ENCODE results near the gene CHST1.

The CHST1 gene

DNA sequence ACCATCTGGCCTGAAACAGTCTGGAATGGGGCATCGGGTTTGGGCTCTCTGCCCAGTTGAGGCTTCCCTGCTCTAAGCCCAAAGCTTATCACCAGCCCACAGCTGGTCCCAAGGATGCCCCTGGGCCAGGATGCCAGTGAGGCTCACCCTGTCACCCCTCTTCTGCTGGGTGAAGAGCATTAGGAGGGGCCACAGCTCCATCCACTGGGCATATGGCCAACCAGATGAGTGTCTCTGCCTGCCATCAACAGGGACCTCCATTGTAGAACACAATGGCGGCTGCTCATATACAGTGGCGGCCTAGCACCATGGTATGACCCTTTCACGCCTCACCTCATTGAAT, 5.6 kb downstream of the CHST1 start:
- DNase-seq, result no peak

GRCh38 chr11:45659031-45659817, 6.2 kb downstream of the CHST1 start:
- no peak for DNase-seq

DNA sequence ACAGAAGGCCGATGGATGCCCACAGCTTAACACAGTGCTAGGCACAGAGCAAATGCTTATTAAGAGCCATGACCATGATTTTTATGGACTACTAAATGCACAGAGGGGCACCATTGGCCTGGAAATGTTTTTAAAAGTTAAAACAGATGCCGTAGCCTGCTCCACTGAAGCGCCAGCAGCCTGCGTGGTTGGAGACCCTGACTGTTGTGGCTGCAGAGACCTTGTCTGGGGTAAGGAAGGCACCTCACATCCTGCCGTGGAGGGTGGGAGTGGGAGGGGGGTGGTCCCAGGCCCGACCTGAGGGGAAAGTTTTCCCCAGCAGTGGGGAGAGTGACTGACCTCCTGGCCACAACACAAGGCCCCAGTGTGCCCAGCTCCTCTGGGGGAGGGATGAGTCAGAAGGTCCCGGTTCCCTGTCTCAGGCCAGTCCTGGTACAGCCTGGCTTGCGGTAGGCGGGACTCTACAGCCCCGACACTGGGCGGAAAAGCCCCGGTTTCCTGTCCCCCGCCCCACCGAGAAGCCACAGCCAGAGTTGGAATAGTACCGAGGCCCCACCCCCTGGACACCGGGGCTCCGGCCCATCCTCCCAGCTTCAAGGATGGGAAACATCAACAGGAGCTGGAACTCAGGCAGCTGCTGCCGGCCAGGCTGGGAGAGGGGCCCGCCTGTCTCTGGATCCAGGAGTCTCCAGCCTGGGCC, 7.0 kb downstream of the CHST1 start:
- peak; percentile 70 for DNase-seq

DNA sequence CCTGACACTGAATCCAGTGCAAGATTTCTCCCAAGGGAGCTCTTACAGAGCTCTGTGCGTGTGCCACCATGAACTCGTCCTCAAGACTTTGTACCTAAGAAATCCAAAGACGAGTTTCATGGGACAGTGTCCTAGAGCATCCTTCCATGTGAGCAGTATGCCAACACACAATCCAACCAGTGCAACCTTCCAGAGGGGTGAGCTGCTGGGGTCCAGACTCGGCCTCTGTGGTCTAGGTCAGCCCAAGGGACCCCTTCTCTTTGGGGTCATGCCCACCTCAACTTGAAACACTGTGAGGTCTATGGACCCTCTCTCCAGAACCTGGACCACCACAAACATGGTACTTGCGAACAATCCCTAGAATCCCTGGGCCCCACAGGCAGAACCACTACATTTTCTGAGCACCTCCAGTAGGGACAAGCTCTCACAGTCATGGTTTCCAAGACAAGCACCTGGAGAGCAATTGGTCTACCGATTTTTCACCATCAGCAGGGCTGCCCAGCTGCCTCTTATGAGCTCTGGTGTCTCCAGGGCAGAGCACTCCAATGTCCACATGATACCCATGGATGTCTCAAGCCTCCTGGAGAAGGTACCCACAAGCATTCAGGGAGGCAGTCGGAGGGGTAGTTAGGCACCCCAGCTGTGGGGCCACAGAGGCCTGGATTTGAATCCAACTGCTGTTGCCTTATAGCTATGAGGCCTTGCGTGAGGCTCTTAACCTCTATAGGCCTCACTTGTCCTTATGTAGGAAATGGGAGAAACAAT, 7.7 kb downstream of the CHST1 start:
- DNase-seq, result no peak

GRCh38 chr11:45655831-45656230, 9.6 kb downstream of the CHST1 start:
- DNase-seq, result no peak

GRCh38 chr11:45655347-45655756, 10.1 kb downstream of the CHST1 start:
- DNase-seq, result peak; percentile 59

- DNase-seq, result no peak
Observed at GRCh38 chr11:45655012-45655283, 10.5 kb downstream of the CHST1 start.

DNA sequence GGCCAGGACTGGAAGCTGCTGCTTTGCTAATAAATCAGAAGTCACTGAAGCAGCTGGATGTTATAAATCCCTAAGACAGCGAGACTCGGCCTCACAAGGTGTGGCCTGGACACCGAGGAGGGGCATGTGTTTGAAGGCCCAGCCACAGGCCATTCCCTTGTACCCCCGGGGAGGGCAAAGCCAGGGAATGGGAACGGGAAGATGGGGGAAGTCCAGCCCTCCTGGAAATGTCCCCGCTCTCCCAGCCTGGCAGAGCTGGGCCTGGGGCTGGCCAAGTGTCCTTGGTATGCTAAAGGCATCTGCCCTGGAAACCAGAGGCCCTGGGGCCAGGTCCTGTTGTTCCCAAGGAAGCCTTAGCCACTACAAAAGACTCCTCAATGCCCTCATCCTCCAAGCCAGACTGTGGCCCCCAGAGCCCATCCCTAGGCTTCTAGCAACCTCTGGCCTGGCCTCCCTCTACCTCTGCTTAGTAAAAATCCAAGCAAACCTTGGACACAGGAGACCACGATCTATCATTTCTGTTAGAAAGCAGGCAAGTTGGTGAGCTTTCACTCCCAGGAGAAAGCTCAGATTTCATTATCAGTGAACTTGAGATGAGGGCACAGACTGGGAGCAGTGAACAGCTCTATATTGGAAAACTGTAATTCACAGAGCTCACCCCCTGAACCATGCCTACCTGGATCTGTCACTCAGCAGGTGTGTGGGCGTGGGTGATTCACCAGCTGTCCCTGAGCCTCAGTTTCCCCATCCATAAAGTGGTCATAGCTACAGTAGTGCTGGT, 11.0 kb downstream of the CHST1 start:
- DNase-seq, result no peak

- DNase-seq, result no peak
Observed at GRCh38 chr11:45653277-45653676, 12.1 kb downstream of the CHST1 start.

- DNase-seq, result peak; percentile 61
Observed at GRCh38 chr11:45652781-45653180, 12.6 kb downstream of the CHST1 start.

GRCh38 chr11:45651841-45652749, 13.3 kb downstream of the CHST1 start:
- DNase-seq, result no peak

- DNase-seq, result no peak
Observed at GRCh38 chr11:45651156-45651555, 14.3 kb downstream of the CHST1 start.

GRCh38 chr11:45650166-45651095, 15.0 kb downstream of the CHST1 start:
- DNase-seq, result no peak

DNA sequence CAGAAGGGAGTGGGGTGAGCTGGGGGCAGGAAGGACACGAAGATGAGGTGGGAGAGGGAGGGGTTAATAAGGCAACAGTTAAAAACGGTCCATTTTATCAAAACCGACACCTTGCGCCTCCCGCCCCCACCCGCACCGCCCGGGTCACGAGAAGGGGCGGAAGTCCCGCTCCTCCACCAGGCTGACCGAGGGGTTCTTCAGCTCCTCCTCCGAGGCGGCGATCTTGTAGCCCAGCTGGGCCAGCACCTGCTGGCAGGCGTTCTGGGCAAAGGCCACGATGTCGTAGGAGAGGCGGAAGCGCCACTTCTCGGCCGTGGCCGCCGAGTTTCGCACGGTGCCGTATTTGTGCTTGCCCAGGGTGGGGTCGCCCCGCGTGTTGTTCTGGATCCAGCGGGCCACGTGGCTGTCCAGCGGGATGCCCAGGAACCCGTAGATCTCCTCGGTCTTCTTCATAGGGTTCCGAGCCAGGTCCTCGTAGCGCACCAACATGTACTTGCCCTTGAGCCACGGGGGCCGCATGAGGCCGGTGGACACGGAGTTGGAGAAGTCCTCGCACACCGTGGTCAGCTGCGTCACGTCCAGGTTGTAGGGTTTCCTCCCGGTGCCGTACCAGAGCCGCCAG, 15.8 kb downstream of the CHST1 start:
- DNase-seq, result no peak

DNA sequence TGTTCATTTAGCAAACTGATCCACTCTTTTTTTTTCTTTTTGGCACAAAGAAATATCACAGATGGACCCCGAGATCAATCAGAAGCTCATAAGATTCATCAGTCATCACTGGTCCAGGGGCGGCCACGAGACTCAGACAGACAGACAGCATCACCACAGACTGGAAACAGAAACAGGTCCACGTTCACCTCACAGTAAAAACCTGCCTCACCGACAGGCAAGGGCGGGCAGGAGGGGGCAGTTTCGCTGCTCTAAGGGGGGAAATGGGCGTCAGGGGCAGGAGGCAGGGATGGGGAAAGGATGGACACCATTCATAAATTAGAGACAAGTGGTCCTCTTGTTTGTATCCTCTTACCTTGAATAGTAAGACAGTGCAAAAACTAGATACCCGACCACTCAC, 16.5 kb downstream of the CHST1 start:
- DNase-seq, result no peak

GRCh38 chr11:45647786-45648185, 17.6 kb downstream of the CHST1 start:
- DNase-seq, result no peak

DNA sequence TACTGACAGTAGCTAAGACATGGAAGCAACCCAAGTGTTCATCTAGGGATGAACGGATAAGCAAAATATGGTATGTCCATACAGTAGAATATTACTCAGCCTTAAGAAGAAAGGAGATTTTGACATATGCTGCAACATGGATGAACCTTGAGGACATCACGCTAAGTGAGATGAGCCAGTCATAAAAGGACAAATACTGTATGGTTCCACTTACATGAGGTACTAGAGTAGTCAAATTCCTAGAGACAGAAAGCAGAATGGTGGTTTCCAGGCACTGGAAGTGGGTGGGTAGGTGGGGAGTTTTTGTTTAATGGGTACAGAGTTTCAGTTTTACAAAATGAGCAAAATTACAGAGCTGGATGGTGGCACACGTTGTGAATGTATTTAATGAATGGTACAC, 18.1 kb downstream of the CHST1 start:
- DNase-seq, result no peak

DNA sequence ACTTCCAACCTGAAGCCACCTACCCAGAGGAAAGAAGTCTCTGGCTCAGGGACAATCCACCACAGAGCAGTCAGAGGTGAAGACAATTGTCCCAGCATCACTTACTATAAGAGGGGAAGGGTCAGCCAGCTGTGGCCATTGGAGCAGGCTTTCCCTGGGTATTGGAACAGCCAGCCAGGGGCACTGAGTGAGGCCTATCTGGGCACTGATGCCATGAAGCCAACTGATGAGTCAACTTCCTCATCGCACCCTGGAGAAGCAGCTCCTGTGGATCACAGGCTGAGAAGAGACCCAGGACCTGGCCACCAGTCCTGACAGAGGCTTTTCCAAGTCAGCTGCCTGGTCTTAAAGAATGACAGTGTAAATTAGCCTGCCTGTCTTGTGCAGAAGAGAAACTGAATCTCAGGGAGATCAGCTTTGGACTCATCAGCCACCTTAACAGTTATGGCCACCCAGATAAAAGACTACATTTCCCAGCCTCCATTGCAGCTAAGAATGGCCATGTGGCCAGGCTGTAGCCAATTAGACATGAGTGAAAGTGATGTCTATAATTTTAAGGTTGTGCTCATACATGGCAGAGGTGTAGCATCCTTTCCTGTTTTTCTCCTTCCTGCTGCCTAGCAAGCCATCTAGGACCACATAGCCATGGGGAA, 19.0 kb downstream of the CHST1 start:
- no peak for DNase-seq

GRCh38 chr11:45644981-45645889, 20.2 kb downstream of the CHST1 start:
- DNase-seq, result no peak

Measured in fibroblast of skin of right biceps (primary cell).